Measurements from ENCODE around the gene RUFY4. TPM values are rescaled to one million over a fixed set of nuclear protein-coding genes. Genes with fewer than 3 reads are reported as not detected.
"Not testable (repeated sequence)": the region's sequence is repeated elsewhere in the genome, so short reads cannot be mapped to it uniquely, and the experiment has no call there.

Gene RUFY4
- total RNA-seq, 1 donor = 1.0 TPM

GRCh38 chr2:218081695-218082094 lies 12.6 kb downstream of the RUFY4 start:
- H3K4me1 ChIP-seq (ENCODE audit: insufficient read depth, low read length) = peaks cover 14% of the 10 kb centered on the region
- H3K9me3 ChIP-seq (ENCODE audit: low read depth, low read length) = peaks cover 4% of the 10 kb centered on the region
- no peaks in the 10 kb centered on the region for H3K27me3 ChIP-seq (ENCODE audit: insufficient read depth, low read length)
- H3K4me3 ChIP-seq (ENCODE audit: low read length) = no peak overlapping the region

- Histone ChIP-seq H3K4me3 (ENCODE audit: low read length) (no peak overlapping the region), H3K4me1 (ENCODE audit: insufficient read depth, low read length) (peaks cover 14% of the 10 kb centered on the region), H3K27me3 (ENCODE audit: insufficient read depth, low read length) (no peaks in the 10 kb centered on the region), H3K9me3 (ENCODE audit: low read depth, low read length) (peaks cover 6% of the 10 kb centered on the region)
Observed at GRCh38 chr2:218082586-218083351, 13.7 kb downstream of the RUFY4 start.

- H3K4me3 ChIP-seq (ENCODE audit: low read length) = no peak overlapping the region
- H3K4me1 ChIP-seq (ENCODE audit: insufficient read depth, low read length) = peaks cover 14% of the 10 kb centered on the region
- no peaks in the 10 kb centered on the region for H3K27me3 ChIP-seq (ENCODE audit: insufficient read depth, low read length)
Observed at GRCh38 chr2:218083352-218083676, 14.3 kb downstream of the RUFY4 start.

GRCh38 chr2:218086478-218086877 lies 17.4 kb downstream of the RUFY4 start:
- H3K9me3 ChIP-seq (ENCODE audit: low read depth, low read length) = peaks cover 6% of the 10 kb centered on the region
- H3K4me1 ChIP-seq (ENCODE audit: insufficient read depth, low read length) = peaks cover 5% of the 10 kb centered on the region
- no peaks in the 10 kb centered on the region for H3K27me3 ChIP-seq (ENCODE audit: insufficient read depth, low read length)
- H3K4me3 ChIP-seq (ENCODE audit: low read length) = no peak overlapping the region

More at GRCh38 chr2:218083352-218083676, 14.3 kb downstream of the RUFY4 start:
- peaks cover 6% of the 10 kb centered on the region for H3K9me3 ChIP-seq (ENCODE audit: low read depth, low read length)

- H3K27me3 ChIP-seq (ENCODE audit: insufficient read depth, low read length) = no peaks in the 10 kb centered on the region
- peaks cover 6% of the 10 kb centered on the region for H3K9me3 ChIP-seq (ENCODE audit: low read depth, low read length)
- peaks cover 14% of the 10 kb centered on the region for H3K4me1 ChIP-seq (ENCODE audit: insufficient read depth, low read length)
- H3K4me3 ChIP-seq (ENCODE audit: low read length) = no peak overlapping the region
Observed at GRCh38 chr2:218089259-218089658, 20.2 kb downstream of the RUFY4 start.

GRCh38 chr2:218091746-218092145 lies 22.7 kb downstream of the RUFY4 start:
- Histone ChIP-seq H3K4me1 (ENCODE audit: insufficient read depth, low read length) (peaks cover 14% of the 10 kb centered on the region), H3K4me3 (ENCODE audit: low read length) (no peak overlapping the region)

GRCh38 chr2:218093879-218094278 lies 24.8 kb downstream of the RUFY4 start:
- H3K9me3 ChIP-seq (ENCODE audit: low read depth, low read length) = no peaks in the 10 kb centered on the region
- no peak overlapping the region for H3K4me3 ChIP-seq (ENCODE audit: low read length)
- H3K27me3 ChIP-seq (ENCODE audit: insufficient read depth, low read length) = no peaks in the 10 kb centered on the region
- peaks cover 14% of the 10 kb centered on the region for H3K4me1 ChIP-seq (ENCODE audit: insufficient read depth, low read length)

More at GRCh38 chr2:218091746-218092145, 22.7 kb downstream of the RUFY4 start:
- Histone ChIP-seq H3K27me3 (ENCODE audit: insufficient read depth, low read length) (no peaks in the 10 kb centered on the region), H3K9me3 (ENCODE audit: low read depth, low read length) (peaks cover 2% of the 10 kb centered on the region)

- Histone ChIP-seq H3K9me3 (ENCODE audit: low read depth, low read length) (no peaks in the 10 kb centered on the region), H3K27me3 (ENCODE audit: insufficient read depth, low read length) (peaks cover 4% of the 10 kb centered on the region), H3K4me1 (ENCODE audit: insufficient read depth, low read length) (peaks cover 14% of the 10 kb centered on the region), H3K4me3 (ENCODE audit: low read length) (no peak overlapping the region)
Observed at GRCh38 chr2:218095853-218096252, 26.8 kb downstream of the RUFY4 start.

- H3K9me3 ChIP-seq (ENCODE audit: low read depth, low read length) = no peaks in the 10 kb centered on the region
- no peaks in the 10 kb centered on the region for H3K4me1 ChIP-seq (ENCODE audit: insufficient read depth, low read length)
- peaks cover 6% of the 10 kb centered on the region for H3K27me3 ChIP-seq (ENCODE audit: insufficient read depth, low read length)
- no peak overlapping the region for H3K4me3 ChIP-seq (ENCODE audit: low read length)
Observed at GRCh38 chr2:218097975-218098374, 28.9 kb downstream of the RUFY4 start.

- not testable (repeated sequence) for H3K9me3 ChIP-seq (ENCODE audit: low read depth, low read length); H3K27me3 ChIP-seq (ENCODE audit: insufficient read depth, low read length); H3K4me3 ChIP-seq (ENCODE audit: low read length); H3K4me1 ChIP-seq (ENCODE audit: insufficient read depth, low read length)
Observed at GRCh38 chr2:218108834-218109233, 39.8 kb downstream of the RUFY4 start.

GRCh38 chr2:218121789-218122188 lies 52.7 kb downstream of the RUFY4 start:
- H3K4me3 ChIP-seq (ENCODE audit: low read length); H3K9me3 ChIP-seq (ENCODE audit: low read depth, low read length); H3K27me3 ChIP-seq (ENCODE audit: insufficient read depth, low read length): not testable (repeated sequence)
- H3K4me1 ChIP-seq (ENCODE audit: insufficient read depth, low read length) = peaks cover 27% of the 10 kb centered on the region

GRCh38 chr2:218122286-218122685 lies 53.2 kb downstream of the RUFY4 start:
- not testable (repeated sequence) for H3K27me3 ChIP-seq (ENCODE audit: insufficient read depth, low read length); H3K9me3 ChIP-seq (ENCODE audit: low read depth, low read length); H3K4me3 ChIP-seq (ENCODE audit: low read length)
- H3K4me1 ChIP-seq (ENCODE audit: insufficient read depth, low read length) = peaks cover 32% of the 10 kb centered on the region

- H3K27me3 ChIP-seq (ENCODE audit: insufficient read depth, low read length) = no peaks in the 10 kb centered on the region
- H3K4me1 ChIP-seq (ENCODE audit: insufficient read depth, low read length) = peaks cover 49% of the 10 kb centered on the region
- H3K9me3 ChIP-seq (ENCODE audit: low read depth, low read length) = peaks cover 5% of the 10 kb centered on the region
- H3K4me3 ChIP-seq (ENCODE audit: low read length) = no peak overlapping the region
Observed at GRCh38 chr2:218123986-218124385, 54.9 kb downstream of the RUFY4 start.

GRCh38 chr2:218125095-218125494 lies 56.0 kb downstream of the RUFY4 start:
- peaks cover 5% of the 10 kb centered on the region for H3K9me3 ChIP-seq (ENCODE audit: low read depth, low read length)
- H3K4me1 ChIP-seq (ENCODE audit: insufficient read depth, low read length) = peaks cover 59% of the 10 kb centered on the region
- peak overlapping the region; percentile 31 for H3K4me3 ChIP-seq (ENCODE audit: low read length)
- H3K27me3 ChIP-seq (ENCODE audit: insufficient read depth, low read length) = no peaks in the 10 kb centered on the region

- peaks cover 64% of the 10 kb centered on the region for H3K4me1 ChIP-seq (ENCODE audit: insufficient read depth, low read length)
- peak within 1 kb of the TSS; percentile 31 for H3K4me3 ChIP-seq (ENCODE audit: low read length)
- H3K9me3 ChIP-seq (ENCODE audit: low read depth, low read length) = peaks cover 5% of the 10 kb centered on the region
- H3K27me3 ChIP-seq (ENCODE audit: insufficient read depth, low read length) = no peaks in the 10 kb centered on the region
Observed at GRCh38 chr2:218125626-218126080, 56.6 kb downstream of the RUFY4 start, which contains the start of gene CXCR2. Gene CXCR2, plus strand, starts transcription at chr2:218126028. Its CDS starts 8,774 bp downstream, at chr2:218134802.

- peak overlapping the region; percentile 31 for H3K4me3 ChIP-seq (ENCODE audit: low read length)
- no peaks in the 10 kb centered on the region for H3K27me3 ChIP-seq (ENCODE audit: insufficient read depth, low read length)
- no peaks in the 10 kb centered on the region for H3K9me3 ChIP-seq (ENCODE audit: low read depth, low read length)
- peaks cover 70% of the 10 kb centered on the region for H3K4me1 ChIP-seq (ENCODE audit: insufficient read depth, low read length)
Observed at GRCh38 chr2:218127929-218128455, 58.9 kb downstream of the RUFY4 start.
